IMR-90 (cell line): ENCODE data around the gene STXBP4. TPM values are rescaled to one million over a fixed set of nuclear protein-coding genes. Genes with fewer than 3 reads are reported as not detected.

Experiments used
- BHLHE40 ChIP-seq: fragments of 150-350 bp; IDR thresholded peaks from 2 replicates; pipeline ENCODE4 v1.6.1; 2016; ENCODE audit warnings: mild to moderate bottlenecking, low read depth, low read length
- RCOR1 ChIP-seq: IDR thresholded peaks from 2 replicates; pipeline ENCODE4 v1.6.1; 2012; ENCODE audit warnings: mild to moderate bottlenecking, low read length, improper control_type of control experiment; ENCODE audit not compliant: insufficient replicate concordance
- SMC3 ChIP-seq: fragments of 150-350 bp; IDR thresholded peaks from 2 replicates; pipeline ENCODE4 v1.6.1; 2016; ENCODE audit warnings: low read depth, mild to moderate bottlenecking, antibody characterized with exemption, low read length, moderate library complexity
- polyA plus RNA-seq, 3 experiments: library from polyadenylated mRNA; depleted of rRNA; stranded (reverse); fragments of >200 nt; gene quantifications; 2 replicates each; pipeline ENCODE4 v1.2.3, GENCODE V29; 2012; ENCODE audit warnings: low replicate concordance in 1 of 3
- total RNA-seq: library from RNA; depleted of rRNA; stranded (reverse); fragments of >200 nt; gene quantifications from 2 replicates; pipeline ENCODE4 v1.2.3, GENCODE V29; 2012
- TF ChIP-seq, protein P1 (sequence below): fragments of 150-350 bp; IDR thresholded peaks from 2 replicates; pipeline ENCODE4 v1.6.1; 2017; ENCODE audit warnings: mild to moderate bottlenecking, antibody characterized with exemption, low read length, low read depth
- TF ChIP-seq, protein P2 (sequence below): fragments of 150-350 bp; IDR thresholded peaks from 2 replicates; pipeline ENCODE4 v1.6.1; 2016; ENCODE audit warnings: low read depth, mild to moderate bottlenecking, low read length, moderate library complexity, borderline replicate concordance

Gene STXBP4
- total and polyA plus RNA-seq, 2 of the 4 experiments (the other 2 are of a cell fraction) = 4.1 to 20.4 TPM

DNA sequence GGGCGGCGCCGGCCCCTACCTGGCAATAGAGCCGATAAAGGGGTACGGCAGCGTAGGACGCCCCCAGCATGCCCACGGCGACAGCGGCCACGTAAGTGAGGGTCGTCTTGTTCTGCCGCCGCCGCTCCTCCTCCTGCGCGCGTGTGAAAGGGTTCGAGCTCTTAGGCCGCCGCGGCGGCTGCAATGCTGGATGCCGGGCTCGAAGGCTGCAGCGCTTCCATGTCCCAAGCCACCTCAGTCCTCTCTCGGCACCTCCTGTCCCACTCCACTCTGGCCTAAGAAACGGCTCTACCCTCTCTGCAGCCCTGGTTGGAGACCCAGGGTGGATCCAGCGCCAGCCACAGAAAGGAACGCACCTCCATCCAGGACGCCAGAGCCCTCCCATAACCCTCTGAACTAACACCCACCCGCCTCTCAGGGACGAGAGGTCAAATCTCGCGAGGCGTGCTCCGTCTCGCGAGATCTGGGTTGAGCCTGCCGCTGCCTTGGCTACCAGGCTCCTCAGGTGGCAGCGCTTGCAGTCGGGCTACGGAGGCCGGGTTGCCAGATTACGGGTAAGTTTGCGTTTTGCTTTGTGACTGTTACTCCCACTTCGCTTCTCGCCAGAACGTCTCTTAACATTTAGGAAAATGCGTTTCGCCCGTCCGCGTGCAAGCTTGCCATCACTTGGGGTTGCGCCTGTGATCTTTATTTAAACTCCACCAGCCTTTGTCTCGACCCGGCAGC lies at the start of gene STXBP4, which contains the start of gene COX11 (continued):
- TF ChIP-seq, protein P1, sequence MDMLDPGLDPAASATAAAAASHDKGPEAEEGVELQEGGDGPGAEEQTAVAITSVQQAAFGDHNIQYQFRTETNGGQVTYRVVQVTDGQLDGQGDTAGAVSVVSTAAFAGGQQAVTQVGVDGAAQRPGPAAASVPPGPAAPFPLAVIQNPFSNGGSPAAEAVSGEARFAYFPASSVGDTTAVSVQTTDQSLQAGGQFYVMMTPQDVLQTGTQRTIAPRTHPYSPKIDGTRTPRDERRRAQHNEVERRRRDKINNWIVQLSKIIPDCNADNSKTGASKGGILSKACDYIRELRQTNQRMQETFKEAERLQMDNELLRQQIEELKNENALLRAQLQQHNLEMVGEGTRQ = 0 out of 2 replicates have a peak, but pooled peaks have one; percentile 25
- TF ChIP-seq BHLHE40 = no peak
- no peak for TF ChIP-seq RCOR1
- TF ChIP-seq, protein P2, sequence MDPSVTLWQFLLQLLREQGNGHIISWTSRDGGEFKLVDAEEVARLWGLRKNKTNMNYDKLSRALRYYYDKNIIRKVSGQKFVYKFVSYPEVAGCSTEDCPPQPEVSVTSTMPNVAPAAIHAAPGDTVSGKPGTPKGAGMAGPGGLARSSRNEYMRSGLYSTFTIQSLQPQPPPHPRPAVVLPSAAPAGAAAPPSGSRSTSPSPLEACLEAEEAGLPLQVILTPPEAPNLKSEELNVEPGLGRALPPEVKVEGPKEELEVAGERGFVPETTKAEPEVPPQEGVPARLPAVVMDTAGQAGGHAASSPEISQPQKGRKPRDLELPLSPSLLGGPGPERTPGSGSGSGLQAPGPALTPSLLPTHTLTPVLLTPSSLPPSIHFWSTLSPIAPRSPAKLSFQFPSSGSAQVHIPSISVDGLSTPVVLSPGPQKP = no peak
- TF ChIP-seq SMC3 = no peak
